KOPT-K1 (cell line): ENCODE data around the gene REEP2.

ENCODE experiments used
- H3K27ac ChIP-seq: fragments of 200-600 bp; sonication (generic); 2 replicates; pipeline ENCODE4 v1.5.1; 2016; ENCODE audit warnings: antibody characterized with exemption, mild to moderate bottlenecking, low read depth, low read length; ENCODE audit not compliant: poor library complexity, severe bottlenecking
- H3K36me3 ChIP-seq: fragments of 200-600 bp; sonication (generic); 2 replicates; pipeline ENCODE4 v1.5.1; 2017; ENCODE audit warnings: antibody characterized with exemption, mild to moderate bottlenecking, low read length, moderate library complexity; ENCODE audit not compliant: insufficient read depth
- H3K9me3 ChIP-seq: fragments of 200-600 bp; sonication (generic); 2 replicates; pipeline ENCODE4 v1.5.1; 2017; ENCODE audit warnings: antibody characterized with exemption, low read length, mild to moderate bottlenecking; ENCODE audit not compliant: insufficient read depth, poor library complexity, severe bottlenecking

Gene REEP2

DNA sequence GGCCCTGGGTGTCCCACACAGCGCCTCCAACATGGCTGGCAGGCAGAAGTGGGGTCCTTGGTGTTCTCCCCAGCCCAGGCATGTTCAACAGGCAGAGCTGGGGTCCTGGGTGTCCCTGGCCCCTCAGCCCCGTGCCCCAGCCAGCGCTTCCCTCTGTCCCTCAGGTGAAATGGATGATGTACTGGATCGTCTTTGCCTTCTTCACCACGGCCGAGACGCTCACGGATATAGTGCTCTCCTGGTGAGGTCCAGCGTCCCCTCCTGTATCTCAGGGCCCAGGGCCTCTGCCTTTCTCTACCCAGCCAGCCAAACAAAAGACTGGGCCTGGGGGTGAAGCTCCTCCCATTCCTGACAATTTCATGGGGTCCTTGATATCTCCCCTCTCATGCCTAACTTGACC, 2.4 kb downstream of the REEP2 start:
- Histone ChIP-seq H3K9me3 (no peaks in the 10 kb centered on the region), H3K36me3 (peaks cover 10% of the 10 kb centered on the region), H3K27ac (no peak overlapping the region)

DNA sequence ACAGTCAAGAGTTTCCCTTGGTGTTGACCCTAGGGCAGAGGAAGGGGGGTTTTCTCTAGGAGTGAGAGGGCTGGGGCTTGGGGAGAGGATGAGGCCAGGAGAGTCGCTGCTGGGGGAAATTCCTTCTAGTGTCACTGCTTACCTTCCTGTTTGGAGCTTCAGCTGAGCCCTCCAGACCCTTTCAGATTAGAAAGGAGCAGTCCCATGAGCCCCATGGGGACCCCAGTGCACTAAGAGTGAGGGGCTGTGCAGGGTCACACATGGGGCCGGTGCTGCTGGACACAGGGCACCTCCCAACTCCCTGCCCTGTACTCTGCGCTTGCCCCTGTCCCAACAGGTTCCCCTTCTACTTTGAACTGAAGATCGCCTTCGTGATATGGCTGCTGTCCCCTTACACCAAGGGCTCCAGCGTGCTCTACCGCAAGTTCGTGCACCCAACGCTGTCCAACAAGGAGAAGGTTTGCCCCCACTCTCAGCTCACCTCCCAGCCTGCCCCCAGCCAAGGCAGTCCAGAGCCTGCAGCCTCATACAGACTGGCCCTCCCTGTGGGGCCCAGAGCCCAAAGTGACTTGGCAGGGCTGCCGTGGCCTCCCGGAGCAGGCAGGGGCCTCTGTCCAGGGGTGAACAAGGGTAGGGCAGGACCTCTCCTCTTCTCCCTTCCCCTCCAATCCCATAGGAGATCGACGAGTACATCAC, 5.4 kb downstream of the REEP2 start:
- Histone ChIP-seq H3K27ac (no peak overlapping the region), H3K36me3 (no peaks in the 10 kb centered on the region), H3K9me3 (no peaks in the 10 kb centered on the region)

DNA sequence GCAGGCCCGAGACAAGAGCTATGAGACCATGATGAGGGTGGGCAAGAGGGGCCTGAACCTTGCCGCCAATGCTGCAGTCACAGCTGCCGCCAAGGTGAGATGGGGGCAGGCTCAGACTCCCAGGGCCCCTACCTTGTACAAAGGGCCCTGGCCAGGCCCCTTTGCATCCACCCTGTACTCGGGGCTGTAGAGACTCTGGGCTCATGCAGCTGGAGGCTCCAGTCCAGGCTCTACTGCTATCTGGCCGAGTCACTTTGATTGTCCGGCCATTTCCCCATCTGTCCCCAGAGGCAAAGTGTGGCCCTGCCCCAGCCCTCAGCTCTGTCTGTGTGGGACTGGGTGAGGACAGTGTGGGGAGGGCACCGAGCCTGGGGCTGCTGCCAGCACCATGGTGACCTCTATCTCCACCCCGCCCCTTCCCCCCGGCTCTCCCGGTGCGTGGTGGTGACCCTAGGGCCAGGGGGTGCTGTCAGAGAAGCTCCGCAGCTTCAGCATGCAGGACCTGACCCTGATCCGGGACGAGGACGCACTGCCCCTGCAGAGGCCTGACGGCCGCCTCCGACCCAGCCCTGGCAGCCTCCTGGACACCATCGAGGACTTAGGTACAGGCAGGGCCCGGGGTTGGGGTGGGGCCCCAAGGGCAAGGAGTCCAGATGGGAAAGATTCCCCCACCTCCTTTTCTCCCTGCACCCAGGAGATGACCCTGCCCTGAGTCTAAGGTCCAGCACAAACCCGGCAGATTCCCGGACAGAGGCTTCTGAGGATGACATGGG, 6.1 kb downstream of the REEP2 start:
- Histone ChIP-seq H3K27ac (no peak overlapping the region), H3K36me3 (no peaks in the 10 kb centered on the region), H3K9me3 (no peaks in the 10 kb centered on the region)

DNA sequence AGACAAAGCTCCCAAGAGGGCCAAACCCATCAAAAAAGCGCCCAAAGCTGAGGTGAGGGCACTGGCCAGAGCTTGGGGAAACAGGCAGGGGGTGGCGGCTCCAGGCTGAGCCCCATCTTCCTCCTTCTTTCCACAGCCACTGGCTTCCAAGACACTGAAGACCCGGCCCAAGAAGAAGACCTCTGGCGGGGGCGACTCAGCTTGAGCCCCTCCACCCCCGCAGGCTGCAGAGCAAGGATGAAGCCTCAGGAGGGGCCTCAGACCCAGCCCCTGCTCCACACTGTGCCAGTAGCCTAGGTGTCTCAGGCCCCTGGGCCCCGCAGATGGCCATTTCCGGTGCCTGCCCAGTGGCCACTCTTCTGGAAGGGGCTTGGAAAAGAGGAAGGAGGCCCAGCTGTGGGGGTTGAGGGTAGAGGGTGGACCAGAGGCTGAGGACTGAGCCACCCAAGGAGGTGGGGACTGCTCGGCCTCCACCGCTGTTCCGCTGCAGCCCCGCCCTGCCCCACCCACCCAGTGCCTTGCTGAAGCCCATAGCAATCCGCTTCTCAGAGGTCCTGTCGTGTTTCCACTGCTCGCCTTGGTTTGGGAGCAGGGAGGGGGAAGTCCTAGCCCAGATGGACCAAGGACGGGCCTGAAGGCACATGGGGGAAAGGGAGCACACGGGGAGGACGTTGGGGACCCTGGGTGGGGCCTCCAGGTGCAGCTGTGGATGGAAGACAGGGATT, 6.9 kb downstream of the REEP2 start:
- H3K27ac ChIP-seq, result no peak overlapping the region
- H3K9me3 ChIP-seq, result no peaks in the 10 kb centered on the region
- H3K36me3 ChIP-seq, result no peaks in the 10 kb centered on the region

DNA sequence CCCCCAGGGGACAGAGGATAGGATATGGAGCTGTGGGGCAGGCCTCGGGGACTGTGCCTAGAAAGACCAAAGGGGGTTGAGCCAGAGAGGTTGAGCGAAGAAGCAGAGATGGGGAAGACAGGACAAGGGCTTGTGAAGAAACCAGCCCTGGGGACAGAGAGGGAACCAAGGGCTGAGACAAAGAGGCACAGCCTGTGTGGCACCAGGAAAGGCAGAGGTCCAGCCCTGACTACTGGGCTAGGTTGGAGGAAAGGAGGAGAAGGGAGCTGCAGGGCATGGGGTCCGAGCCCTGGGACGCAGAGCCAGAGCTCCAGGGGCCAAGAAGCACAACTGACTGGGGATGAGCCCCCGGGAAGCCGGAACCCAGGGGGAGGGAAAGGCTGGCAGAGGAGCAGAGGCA, 9.2 kb downstream of the REEP2 start:
- H3K36me3 ChIP-seq, result no peaks in the 10 kb centered on the region
- H3K27ac ChIP-seq, result no peak overlapping the region
- no peaks in the 10 kb centered on the region for H3K9me3 ChIP-seq

DNA sequence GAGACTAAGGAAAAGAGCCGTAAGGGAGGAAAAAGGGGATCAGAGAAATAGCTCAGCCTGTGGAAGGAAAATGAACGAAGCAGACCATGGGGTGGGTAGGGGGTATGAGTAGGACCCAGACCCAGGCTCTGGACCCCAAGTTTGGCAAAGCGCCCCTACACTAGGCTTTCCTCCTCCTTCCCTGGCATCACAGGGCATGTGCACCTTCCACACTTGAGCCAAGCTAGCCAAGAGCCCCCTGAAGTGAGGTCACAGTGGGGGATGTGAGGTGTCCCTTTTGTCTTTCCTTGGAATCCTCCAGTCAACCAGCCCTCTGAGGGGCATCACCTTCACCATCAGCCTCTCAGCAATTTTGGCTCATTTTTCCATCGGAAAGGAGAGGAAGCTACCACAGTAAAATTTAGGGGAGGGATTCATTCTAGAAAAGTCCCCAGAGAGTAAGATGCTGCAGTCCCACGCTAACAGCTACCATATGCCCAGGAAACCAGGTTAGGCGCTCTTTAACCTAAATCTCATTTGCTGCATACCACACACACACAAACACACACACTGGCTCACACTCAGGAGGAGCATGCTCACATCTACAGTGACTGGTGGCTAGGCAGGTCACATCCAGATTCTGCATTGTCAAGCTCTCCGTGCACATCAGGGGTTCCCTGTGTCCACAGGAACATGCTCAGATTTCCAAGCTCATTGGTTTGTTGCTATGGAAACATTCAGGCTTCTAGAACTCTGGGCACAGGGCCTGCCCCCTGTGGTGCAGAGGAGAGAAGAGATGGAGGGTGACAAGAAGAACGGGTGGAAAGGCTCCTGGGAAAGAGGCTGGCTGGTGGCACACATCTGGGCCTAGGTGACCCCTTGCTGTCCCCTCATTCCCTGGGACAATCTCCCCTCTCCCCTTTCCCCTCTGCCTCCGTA, 9.9 kb downstream of the REEP2 start:
- H3K36me3 ChIP-seq, result no peaks in the 10 kb centered on the region
- H3K9me3 ChIP-seq, result no peaks in the 10 kb centered on the region
- H3K27ac ChIP-seq, result no peak overlapping the region

DNA sequence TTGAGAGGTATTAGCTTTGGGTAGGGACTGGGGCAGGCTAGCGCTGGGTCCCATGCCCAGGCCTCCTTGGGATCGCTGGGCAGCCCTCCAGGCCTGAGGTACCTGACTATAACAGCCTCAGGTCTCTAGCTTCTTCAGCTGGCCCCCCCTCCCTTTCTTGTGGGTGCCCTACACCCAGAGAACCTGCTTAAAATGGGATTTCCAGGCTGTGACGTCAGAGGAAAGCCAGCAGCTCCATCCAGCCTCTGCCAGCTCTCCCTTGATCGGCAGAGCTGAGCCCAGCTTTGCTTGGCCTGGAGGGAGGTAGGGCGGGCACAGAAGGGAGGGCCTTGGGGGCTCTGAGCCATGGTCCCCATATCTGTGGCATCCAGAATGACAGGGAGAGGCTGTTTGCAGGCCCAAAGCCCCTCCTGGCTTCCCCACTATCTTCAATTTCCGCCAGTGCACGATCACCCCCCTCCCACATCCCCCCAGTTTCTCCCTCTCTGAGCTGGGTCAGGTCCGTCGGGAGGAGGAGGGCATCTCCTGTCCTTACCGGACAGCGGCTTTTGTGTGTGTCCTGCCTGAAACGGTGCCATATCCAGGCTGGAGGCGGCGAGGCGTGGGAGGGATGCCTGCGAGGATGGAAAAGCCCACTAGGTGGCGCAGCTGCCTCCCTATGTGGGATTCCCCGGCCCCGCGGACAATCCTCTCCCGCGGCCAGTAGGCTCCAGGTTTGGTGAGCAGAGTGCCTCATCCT, 10.8 kb downstream of the REEP2 start:
- Histone ChIP-seq H3K9me3 (no peaks in the 10 kb centered on the region), H3K27ac (no peak overlapping the region), H3K36me3 (no peaks in the 10 kb centered on the region)

DNA sequence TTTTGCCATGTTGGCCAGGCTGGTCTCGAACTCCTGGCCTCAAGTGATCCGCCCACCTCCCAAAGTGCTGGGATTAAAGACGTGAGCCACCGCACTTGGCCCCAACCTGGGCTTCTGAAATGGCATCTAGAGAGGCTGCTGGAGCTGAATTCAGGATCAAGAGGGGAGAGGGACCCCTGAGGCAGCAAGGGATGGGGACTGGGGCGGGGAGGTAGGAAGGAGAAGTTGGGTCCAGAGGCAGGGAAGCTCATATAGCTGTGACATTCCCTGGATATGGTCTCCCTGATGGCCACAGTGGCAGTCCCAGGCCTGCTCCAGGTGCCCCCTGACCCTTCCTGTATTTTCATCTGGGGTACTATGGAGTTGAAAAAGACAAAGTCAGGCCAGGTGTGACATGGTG, 12.1 kb downstream of the REEP2 start:
- H3K36me3 ChIP-seq, result no peaks in the 10 kb centered on the region
- H3K9me3 ChIP-seq, result no peaks in the 10 kb centered on the region
- no peak overlapping the region for H3K27ac ChIP-seq

DNA sequence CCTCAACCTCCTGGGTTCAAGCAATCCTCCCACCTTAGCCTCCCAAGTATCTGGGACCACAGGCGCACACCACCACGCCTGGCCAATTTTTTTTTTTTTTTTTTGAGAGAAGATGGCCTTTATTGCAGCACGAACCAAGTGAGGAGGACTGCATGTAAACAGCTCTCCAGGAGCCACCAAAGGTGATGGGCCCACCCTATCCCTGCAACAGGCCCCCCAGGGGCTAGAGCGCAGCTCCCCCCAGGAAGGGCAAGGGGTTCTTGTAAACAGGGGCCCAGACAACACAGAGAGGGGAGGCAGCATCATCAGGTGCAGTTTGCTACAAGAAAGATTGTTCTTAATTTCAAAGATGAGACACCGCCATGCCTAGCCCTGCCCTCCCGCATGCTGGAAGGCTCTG, 13.9 kb downstream of the REEP2 start:
- Histone ChIP-seq H3K36me3 (no peaks in the 10 kb centered on the region), H3K9me3 (no peaks in the 10 kb centered on the region)

DNA sequence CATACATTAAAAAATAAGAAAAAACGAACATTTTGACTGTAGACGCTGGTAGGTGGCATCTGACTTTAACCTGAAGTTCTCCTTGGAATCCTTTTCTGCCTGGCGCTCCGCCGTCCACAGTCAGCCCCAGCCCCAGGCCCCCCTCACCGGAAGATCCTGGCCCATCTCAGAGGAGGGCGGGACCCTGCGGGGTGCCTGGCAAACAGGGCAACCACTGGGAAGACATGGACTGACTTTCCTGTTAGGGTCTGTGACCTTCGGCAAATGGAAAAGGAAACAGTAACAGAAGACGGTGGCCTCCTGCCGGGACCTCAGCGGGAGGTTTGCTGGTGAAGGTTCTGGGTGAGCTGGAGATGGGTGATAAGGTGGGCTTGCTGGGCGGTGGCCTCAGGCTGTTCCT, 14.7 kb downstream of the REEP2 start:
- no peak overlapping the region for H3K27ac ChIP-seq
- no peaks in the 10 kb centered on the region for H3K36me3 ChIP-seq
- H3K9me3 ChIP-seq, result no peaks in the 10 kb centered on the region

More for the DNA sequence above, 13.9 kb downstream of the REEP2 start:
- H3K27ac ChIP-seq, result no peak overlapping the region

DNA sequence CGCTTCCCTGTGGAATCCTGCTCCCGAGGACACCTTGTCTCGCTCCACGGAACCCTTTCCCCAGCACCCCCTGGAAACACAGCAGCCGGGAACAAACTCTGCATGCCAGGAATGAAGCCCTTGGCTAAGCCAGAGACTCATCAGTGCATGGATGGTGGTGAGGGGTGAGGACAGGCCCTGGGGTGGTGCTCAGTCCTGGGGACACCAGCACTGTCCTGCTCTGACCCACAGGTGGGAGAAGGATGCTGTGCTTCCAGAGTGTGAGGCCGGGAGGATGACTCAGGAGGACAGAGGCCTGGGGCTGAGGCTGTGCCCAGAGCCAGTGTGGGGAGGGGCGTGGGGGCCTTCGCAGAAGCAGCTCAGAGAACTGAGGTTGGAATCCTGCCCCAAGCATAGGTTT, 15.3 kb downstream of the REEP2 start:
- H3K36me3 ChIP-seq, result no peaks in the 10 kb centered on the region

DNA sequence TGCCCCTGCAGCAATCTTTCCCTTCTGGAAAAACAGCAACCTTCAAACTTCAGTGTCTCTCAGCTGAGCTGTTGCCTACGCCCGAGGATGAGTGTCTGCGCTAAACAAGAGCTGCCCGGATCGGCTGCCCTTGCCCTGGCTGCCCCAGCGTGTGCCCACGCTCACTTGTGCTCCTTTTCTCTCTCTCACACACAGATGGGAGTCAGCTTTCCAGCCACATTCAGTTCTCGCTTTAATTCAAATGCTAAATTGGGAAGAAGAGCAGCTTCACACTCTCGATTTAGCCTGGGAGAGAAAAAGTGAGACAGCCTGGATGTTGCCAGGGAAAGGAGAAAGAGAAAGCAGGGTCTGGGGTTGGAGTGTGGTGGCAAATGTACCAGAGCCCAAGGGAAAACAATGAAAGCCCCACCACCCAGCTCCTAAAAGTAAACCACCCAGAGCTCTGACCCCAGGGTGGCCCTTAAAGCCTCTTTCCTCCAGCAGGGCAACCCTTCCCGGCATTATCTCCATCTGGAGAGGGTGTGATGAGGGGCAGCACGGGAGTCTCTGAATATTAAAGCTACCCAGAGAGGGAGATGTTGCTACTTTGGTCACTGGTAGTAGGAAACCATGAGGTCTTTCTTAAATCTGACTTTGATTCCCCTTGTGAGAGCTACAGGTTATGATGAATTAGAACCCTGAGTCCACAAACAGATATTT, 16.5 kb downstream of the REEP2 start:
- Histone ChIP-seq H3K27ac (no peak overlapping the region), H3K36me3 (no peaks in the 10 kb centered on the region), H3K9me3 (no peaks in the 10 kb centered on the region)

More for the DNA sequence above, 15.3 kb downstream of the REEP2 start:
- no peaks in the 10 kb centered on the region for H3K9me3 ChIP-seq
- no peak overlapping the region for H3K27ac ChIP-seq

DNA sequence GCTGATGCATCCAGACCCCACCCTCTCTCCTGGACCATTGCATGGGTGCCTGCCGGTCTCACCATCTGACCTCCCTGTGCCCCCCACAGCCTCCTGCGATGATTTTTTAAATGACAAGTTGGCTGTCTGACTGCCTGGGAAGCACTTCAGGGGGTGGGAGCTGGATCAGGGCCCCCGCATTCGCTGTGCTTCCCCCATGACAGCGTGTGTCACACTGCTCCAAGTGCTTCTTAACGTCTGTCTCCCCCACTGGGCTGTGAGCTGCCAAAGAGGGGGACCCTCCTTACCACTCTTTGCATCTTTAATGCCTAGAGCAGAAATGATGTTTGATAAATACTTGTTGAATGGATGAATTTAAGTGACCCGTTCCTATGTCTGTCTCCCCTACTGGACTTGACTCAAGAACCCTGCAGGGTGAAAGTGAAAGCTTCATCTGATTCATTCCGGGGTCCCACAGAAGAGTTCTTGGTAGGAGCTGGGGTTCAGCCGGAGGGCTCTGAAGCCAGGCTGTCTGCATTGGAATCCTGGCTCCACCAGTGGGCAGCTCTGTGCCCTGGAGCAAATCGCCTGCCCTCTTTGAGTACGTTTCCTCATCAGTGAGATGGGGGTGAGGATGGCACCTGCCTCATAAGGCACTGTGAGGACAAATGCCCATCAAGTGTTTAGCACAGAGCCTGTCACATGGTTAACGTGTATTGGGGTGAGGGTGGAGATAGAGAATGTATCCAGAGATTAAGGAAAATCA, 18.8 kb downstream of the REEP2 start:
- Histone ChIP-seq H3K9me3 (no peaks in the 10 kb centered on the region), H3K36me3 (no peaks in the 10 kb centered on the region), H3K27ac (peak overlapping the region; percentile 69)
